GM23338 (cell line): Measurements from ENCODE around the gene CITED1. TPM values are rescaled to one million over a fixed set of nuclear protein-coding genes. Genes with fewer than 3 reads are reported as not detected.

ENCODE experiments used
- ATAC-seq: fragments of 200-7000 bp; cut with Tn5 transposase; 3 replicates; pipeline ENCODE4 v1.9.1; 2020
- DNase-seq: peaks from one replicate; pipeline ENCODE4 v3.0.0-alpha.2; 2015; ENCODE audit warnings: low spot score
- H2AFZ ChIP-seq: fragments of 200-600 bp; sonication (generic); 2 replicates; pipeline ENCODE4 v1.8.0; 2016; ENCODE audit warnings: antibody characterized with exemption, mild to moderate bottlenecking, moderate library complexity
- H3F3A ChIP-seq: fragments of 200-600 bp; sonication (generic); replicated peaks from 2 replicates; pipeline ENCODE4 v1.8.0; 2017; ENCODE audit warnings: antibody characterized with exemption, mixed run types, low read depth
- H3K27ac ChIP-seq: fragments of 200-600 bp; sonication (generic); 2 replicates; pipeline ENCODE4 v1.6.1; 2016; ENCODE audit warnings: low read depth
- H3K27me3 ChIP-seq: fragments of 200-600 bp; sonication (generic); 2 replicates; pipeline ENCODE4 v1.8.0; 2016; ENCODE audit warnings: mild to moderate bottlenecking, mixed run types, moderate library complexity; ENCODE audit not compliant: insufficient read depth
- H3K36me3 ChIP-seq: fragments of 200-600 bp; sonication (generic); 2 replicates; pipeline ENCODE4 v1.8.0; 2016; ENCODE audit warnings: mild to moderate bottlenecking; ENCODE audit not compliant: insufficient read depth
- H3K4me1 ChIP-seq: fragments of 200-600 bp; sonication (generic); 2 replicates; pipeline ENCODE4 v1.8.0; 2016; ENCODE audit warnings: mild to moderate bottlenecking, moderate library complexity; ENCODE audit not compliant: insufficient read depth
- H3K4me2 ChIP-seq: fragments of 200-600 bp; sonication (generic); 2 replicates; pipeline ENCODE4 v1.7.1; 2017; ENCODE audit warnings: mixed run types
- H3K4me3 ChIP-seq: fragments of 200-600 bp; sonication (generic); 2 replicates; pipeline ENCODE4 v1.6.1; 2016; ENCODE audit warnings: mixed run types
- H3K79me2 ChIP-seq: fragments of 200-600 bp; sonication (generic); replicated peaks from 2 replicates; pipeline ENCODE4 v1.8.0; 2017; ENCODE audit warnings: mild to moderate bottlenecking; ENCODE audit not compliant: insufficient read depth
- H3K9me2 ChIP-seq: fragments of 200-600 bp; sonication (generic); 2 replicates; pipeline ENCODE4 v1.8.0; 2017; ENCODE audit not compliant: insufficient read depth
- H4K20me1 ChIP-seq: fragments of 200-600 bp; sonication (generic); replicated peaks from 2 replicates; pipeline ENCODE4 v1.8.0; 2017; ENCODE audit warnings: mild to moderate bottlenecking; ENCODE audit not compliant: insufficient read depth
- H3K27ac Mint-ChIP-seq: 2 replicates; pipeline ENCODE4 v1.8.0; 2020; ENCODE audit warnings: inconsistent platforms, mild to moderate bottlenecking, moderate library complexity, mixed read lengths
- H3K27me3 Mint-ChIP-seq: 3 replicates; pipeline ENCODE4 v1.8.0; 2022; ENCODE audit warnings: low read depth, mild to moderate bottlenecking, moderate library complexity, mixed read lengths, inconsistent platforms; ENCODE audit not compliant: insufficient read depth, poor library complexity
- H3K36me3 Mint-ChIP-seq: 3 replicates; pipeline ENCODE4 v1.8.0; 2021; ENCODE audit warnings: low read depth, mild to moderate bottlenecking, inconsistent platforms, moderate library complexity, mixed read lengths
- H3K4me1 Mint-ChIP-seq: 3 replicates; pipeline ENCODE4 v1.8.0; 2020; ENCODE audit warnings: mild to moderate bottlenecking, inconsistent platforms, mixed read lengths
- H3K4me3 Mint-ChIP-seq: 3 replicates; pipeline ENCODE4 v1.8.0; 2021; ENCODE audit warnings: moderate library complexity, mild to moderate bottlenecking, inconsistent platforms, mixed read lengths
- H3K9me3 Mint-ChIP-seq: 3 replicates; pipeline ENCODE4 v1.8.0; 2020; ENCODE audit warnings: moderate library complexity, mild to moderate bottlenecking, inconsistent platforms, mixed read lengths
- CREB1 ChIP-seq: fragments of 250-450 bp; sonication (Bioruptor Pico); IDR thresholded peaks from 2 replicates; pipeline ENCODE4 v1.5.0; 2020; ENCODE audit warnings: low read depth, mild to moderate bottlenecking, moderate library complexity
- CTCF ChIP-seq, 2 experiments: fragments of 200-600 bp in 1 of 2; sonication (generic) in 1 of 2; conservative IDR thresholded peaks; 2 replicates each; pipeline versions ENCODE4 v1.5.1 to v1.6.1; 2016 to 2017; ENCODE audit warnings: antibody characterized with exemption in 2 of 2, low read depth in 2 of 2, mild to moderate bottlenecking in 2 of 2, moderate library complexity in 1 of 2
- ETS1 ChIP-seq: IDR thresholded peaks from 2 replicates; pipeline ENCODE4 v1.6.1; 2016; ENCODE audit warnings: antibody characterized with exemption
- EZH2phosphoT487 ChIP-seq: fragments of 200-600 bp; sonication (generic); IDR thresholded peaks from one replicate; pipeline ENCODE4 v1.8.1; 2018; ENCODE audit warnings: antibody characterized with exemption; ENCODE audit not compliant: unreplicated experiment
- NANOG ChIP-seq: IDR thresholded peaks from 2 replicates; pipeline ENCODE4 v1.6.1; 2016; ENCODE audit warnings: antibody characterized with exemption, borderline replicate concordance
- POLR2AphosphoS5 ChIP-seq: IDR thresholded peaks from 2 replicates; pipeline ENCODE4 v1.6.1; 2016; ENCODE audit warnings: antibody characterized with exemption, low read depth
- REST ChIP-seq: IDR thresholded peaks from one replicate; pipeline ENCODE4 v1.6.1; 2018; ENCODE audit warnings: antibody characterized with exemption; ENCODE audit not compliant: unreplicated experiment
- STAT1 ChIP-seq: IDR thresholded peaks from one replicate; pipeline ENCODE4 v1.6.1; 2016; ENCODE audit warnings: antibody characterized with exemption; ENCODE audit not compliant: unreplicated experiment
- ZNF114 ChIP-seq: fragments of 250-450 bp; sonication (Bioruptor Pico); IDR thresholded peaks from 2 replicates; pipeline ENCODE4 v1.5.0; 2020; ENCODE audit warnings: mild to moderate bottlenecking, moderate library complexity
- ZNF331 ChIP-seq: fragments of 250-450 bp; sonication (Bioruptor Pico); IDR thresholded peaks from 2 replicates; pipeline ENCODE4 v1.5.0; 2020; ENCODE audit warnings: low read depth, mild to moderate bottlenecking, moderate library complexity
- ZNF462 ChIP-seq: fragments of 250-450 bp; sonication (Bioruptor Pico); IDR thresholded peaks from 2 replicates; pipeline ENCODE4 v1.5.0; 2020; ENCODE audit warnings: mild to moderate bottlenecking, moderate library complexity
- polyA plus RNA-seq: library from polyadenylated mRNA; unstranded; fragments of >200 nt; fragmentation: Nextera tagmentation; extraction: Ambion mirVana; gene quantifications from 2 replicates; pipeline ENCODE4 v1.2.1, GENCODE V29; 2016
- total RNA-seq: library from RNA; depleted of rRNA; stranded (reverse); fragments of >200 nt; shearing (Covaris generic); gene quantifications from 2 replicates; pipeline ENCODE4 v1.2.3, GENCODE V29; 2014

CITED1 gene
- total and polyA plus RNA-seq, 2 experiments from 2014 or later: 0.45 to 1.1 TPM

GRCh38 chrX:72253686-72254085, 52.0 kb downstream of the CITED1 start:
- Mint-ChIP-seq H3K27ac (no peak overlapping the region), H3K9me3 (no peaks in the 10 kb centered on the region), H3K4me3 (no peak overlapping the region), H3K27me3 (peaks cover 14% of the 10 kb centered on the region), H3K36me3 (no peaks in the 10 kb centered on the region), H3K4me1 (peaks cover 19% of the 10 kb centered on the region)
- H2AFZ ChIP-seq: no peak overlapping the region
- H3K27me3 ChIP-seq: no peaks in the 10 kb centered on the region
- no peak for TF ChIP-seq CREB1 (CRISPR knock-in tag)
- TF ChIP-seq REST: no peak
- TF ChIP-seq EZH2phosphoT487: no peak
- no peak for TF ChIP-seq ZNF114
- no peak for TF ChIP-seq ZNF462 (CRISPR knock-in tag)
- no peak for TF ChIP-seq ETS1
- TF ChIP-seq CTCF (conservative IDR thresholded peaks at IDR 0.05; ENCODE audit: low read depth in 2 of 2): no peak
- no peak for TF ChIP-seq POLR2AphosphoS5
- TF ChIP-seq NANOG: no peak
- no peak for TF ChIP-seq STAT1
- no peak for TF ChIP-seq ZNF331
- peaks cover 6% of the 10 kb centered on the region for H3K4me1 ChIP-seq
- no peaks in the 10 kb centered on the region for H3F3A ChIP-seq
- H3K36me3 ChIP-seq: no peaks in the 10 kb centered on the region
- H3K4me2 ChIP-seq: no peak overlapping the region
- H3K27ac ChIP-seq: no peak overlapping the region
- no peak for DNase-seq
- H4K20me1 ChIP-seq: no peaks in the 10 kb centered on the region
- no peaks in the 10 kb centered on the region for H3K9me2 ChIP-seq
- no peaks in the 10 kb centered on the region for H3K79me2 ChIP-seq
- H3K4me3 ChIP-seq: no peak overlapping the region
- ATAC-seq: no peak
